A673 (cell line): Measurements from ENCODE around the gene PPP6R1. TPM values are rescaled to one million over a fixed set of nuclear protein-coding genes. Genes with fewer than 3 reads are reported as not detected.
"Not testable (repeated sequence)": the region's sequence is repeated elsewhere in the genome, so short reads cannot be mapped to it uniquely, and the experiment has no call there.

Source experiments
- BruUV-seq: library from RNA; stranded (reverse); fragments of 400-500 nt; replicated peaks from 2 replicates; lab custom pipeline; 2021; lab: Mats Ljungman, UMichigan
- CTCF ChIA-PET: fragments of 300-600 bp; sonication (Branson Sonifier 250); formaldehyde crosslinking; loops from one replicate; lab custom pipeline; 2022; ENCODE audit warnings: antibody characterized with exemption; lab: Charles Lee
- POLR2A ChIA-PET: fragments of 300-600 bp; sonication (Branson Sonifier 250); formaldehyde crosslinking; loops from one replicate; lab custom pipeline; 2022; ENCODE audit warnings: antibody characterized with exemption; ENCODE audit not compliant: low non-redundant PET; lab: Charles Lee
- DNase-seq: peaks from one replicate; pipeline ENCODE4 v3.0.0-alpha.2; 2015; ENCODE audit warnings: low spot score
- H3K27ac ChIP-seq: fragments of 200-600 bp; sonication (generic); 2 replicates; pipeline ENCODE4 v1.5.1; 2016; ENCODE audit warnings: mixed run types, low read depth, mild to moderate bottlenecking, mixed read lengths, antibody characterized with exemption, low read length; ENCODE audit not compliant: poor library complexity, severe bottlenecking
- H3K27me3 ChIP-seq: fragments of 200-600 bp; sonication (generic); replicated peaks from 2 replicates; pipeline ENCODE4 v1.6.1; 2017; ENCODE audit warnings: mixed run types, low read depth, mild to moderate bottlenecking, mixed read lengths, antibody characterized with exemption, low read length; ENCODE audit not compliant: insufficient read depth, poor library complexity
- H3K36me3 ChIP-seq: fragments of 200-600 bp; sonication (generic); 2 replicates; pipeline ENCODE4 v1.6.1; 2016; ENCODE audit warnings: mixed run types, mild to moderate bottlenecking, mixed read lengths, antibody characterized with exemption, low read length; ENCODE audit not compliant: insufficient read depth, poor library complexity, severe bottlenecking
- H3K4me1 ChIP-seq: fragments of 200-600 bp; sonication (generic); 2 replicates; pipeline ENCODE4 v1.6.1; 2017; ENCODE audit warnings: mixed run types, mild to moderate bottlenecking, mixed read lengths, antibody characterized with exemption, low read length; ENCODE audit not compliant: insufficient read depth, poor library complexity, severe bottlenecking
- H3K4me3 ChIP-seq: fragments of 200-600 bp; sonication (generic); 2 replicates; pipeline ENCODE4 v1.5.1; 2016; ENCODE audit warnings: low read depth, mixed run types, mild to moderate bottlenecking, mixed read lengths, low read length; ENCODE audit not compliant: poor library complexity, severe bottlenecking
- H3K9me3 ChIP-seq: fragments of 200-600 bp; sonication (generic); 2 replicates; pipeline ENCODE4 v1.6.1; 2016; ENCODE audit warnings: mixed run types, low read depth, mild to moderate bottlenecking, mixed read lengths, antibody characterized with exemption, low read length; ENCODE audit not compliant: poor library complexity, severe bottlenecking
- EZH2 ChIP-seq: fragments of 200-600 bp; sonication (generic); IDR thresholded peaks from 2 replicates; pipeline ENCODE4 v1.6.1; 2017; ENCODE audit warnings: borderline replicate concordance, low read depth, mild to moderate bottlenecking, mixed read lengths, antibody characterized with exemption, low read length; ENCODE audit not compliant: poor library complexity, severe bottlenecking
- intact Hi-C: fragments of 100-400 bp; cut with micrococcal nuclease; formaldehyde crosslinking; loops from one replicate; pipeline ENCODE4 v1.10.0; 2022; ENCODE audit not compliant: unreplicated experiment
- total RNA-seq: library from RNA; stranded (reverse); gene quantifications from 2 replicates; pipeline ENCODE4 v1.2.3, GENCODE V29; 2021
- TF ChIP-seq, protein P1 (sequence below): fragments of 300-800, 200-600 bp; sonication (generic); conservative IDR thresholded peaks from 2 replicates; pipeline ENCODE4 v1.5.1; 2017; ENCODE audit warnings: low read depth, mild to moderate bottlenecking, antibody characterized with exemption, low read length, moderate library complexity, mixed read lengths

PPP6R1 gene
- total RNA-seq, 1 experiment from 2014 or later, result 108 TPM

DNA sequence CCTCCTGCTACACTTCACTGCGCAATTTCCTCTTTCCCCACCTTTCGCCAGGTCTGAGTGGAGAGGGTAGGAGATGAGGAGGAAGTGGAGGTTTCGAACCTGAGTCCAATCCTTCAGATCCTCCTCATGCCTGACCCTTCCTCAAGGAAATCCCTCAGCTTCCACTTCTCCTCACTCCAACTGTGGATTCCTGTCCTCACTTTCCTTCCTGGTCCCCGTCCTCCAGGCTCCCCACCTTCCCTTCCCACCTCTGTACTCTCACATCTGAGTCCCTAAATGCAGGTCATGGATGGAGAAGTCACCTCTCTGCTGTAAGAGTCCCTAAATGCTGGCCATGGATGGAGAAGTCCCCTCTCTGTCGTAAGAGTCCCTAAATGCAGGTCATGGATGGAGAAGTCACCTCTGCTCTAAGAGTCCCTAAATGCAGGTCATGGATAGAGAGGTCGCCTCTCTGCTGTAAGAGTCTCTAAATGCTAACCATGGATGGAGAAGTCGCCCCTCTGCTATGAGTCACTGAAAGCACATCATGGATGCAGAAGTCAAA lies 33.3 kb downstream of the PPP6R1 start:
- intact Hi-C loops, result no loop called here
- no peak overlapping the region for H3K4me3 ChIP-seq
- no peaks in the 10 kb centered on the region for H3K36me3 ChIP-seq
- POLR2A ChIA-PET, result no interaction called here
- no peaks in the 10 kb centered on the region for H3K4me1 ChIP-seq
- no peaks in the 10 kb centered on the region for H3K27me3 ChIP-seq
- H3K27ac ChIP-seq, result no peak overlapping the region
- TF ChIP-seq, protein P1, sequence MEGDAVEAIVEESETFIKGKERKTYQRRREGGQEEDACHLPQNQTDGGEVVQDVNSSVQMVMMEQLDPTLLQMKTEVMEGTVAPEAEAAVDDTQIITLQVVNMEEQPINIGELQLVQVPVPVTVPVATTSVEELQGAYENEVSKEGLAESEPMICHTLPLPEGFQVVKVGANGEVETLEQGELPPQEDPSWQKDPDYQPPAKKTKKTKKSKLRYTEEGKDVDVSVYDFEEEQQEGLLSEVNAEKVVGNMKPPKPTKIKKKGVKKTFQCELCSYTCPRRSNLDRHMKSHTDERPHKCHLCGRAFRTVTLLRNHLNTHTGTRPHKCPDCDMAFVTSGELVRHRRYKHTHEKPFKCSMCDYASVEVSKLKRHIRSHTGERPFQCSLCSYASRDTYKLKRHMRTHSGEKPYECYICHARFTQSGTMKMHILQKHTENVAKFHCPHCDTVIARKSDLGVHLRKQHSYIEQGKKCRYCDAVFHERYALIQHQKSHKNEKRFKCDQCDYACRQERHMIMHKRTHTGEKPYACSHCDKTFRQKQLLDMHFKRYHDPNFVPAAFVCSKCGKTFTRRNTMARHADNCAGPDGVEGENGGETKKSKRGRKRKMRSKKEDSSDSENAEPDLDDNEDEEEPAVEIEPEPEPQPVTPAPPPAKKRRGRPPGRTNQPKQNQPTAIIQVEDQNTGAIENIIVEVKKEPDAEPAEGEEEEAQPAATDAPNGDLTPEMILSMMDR, result no peak
- TF ChIP-seq EZH2, result no peak
- no peaks in the 10 kb centered on the region for H3K9me3 ChIP-seq
- no peak for DNase-seq
- CTCF ChIA-PET, result no interaction called here
- BruUV-seq, result no TSS peak

DNA sequence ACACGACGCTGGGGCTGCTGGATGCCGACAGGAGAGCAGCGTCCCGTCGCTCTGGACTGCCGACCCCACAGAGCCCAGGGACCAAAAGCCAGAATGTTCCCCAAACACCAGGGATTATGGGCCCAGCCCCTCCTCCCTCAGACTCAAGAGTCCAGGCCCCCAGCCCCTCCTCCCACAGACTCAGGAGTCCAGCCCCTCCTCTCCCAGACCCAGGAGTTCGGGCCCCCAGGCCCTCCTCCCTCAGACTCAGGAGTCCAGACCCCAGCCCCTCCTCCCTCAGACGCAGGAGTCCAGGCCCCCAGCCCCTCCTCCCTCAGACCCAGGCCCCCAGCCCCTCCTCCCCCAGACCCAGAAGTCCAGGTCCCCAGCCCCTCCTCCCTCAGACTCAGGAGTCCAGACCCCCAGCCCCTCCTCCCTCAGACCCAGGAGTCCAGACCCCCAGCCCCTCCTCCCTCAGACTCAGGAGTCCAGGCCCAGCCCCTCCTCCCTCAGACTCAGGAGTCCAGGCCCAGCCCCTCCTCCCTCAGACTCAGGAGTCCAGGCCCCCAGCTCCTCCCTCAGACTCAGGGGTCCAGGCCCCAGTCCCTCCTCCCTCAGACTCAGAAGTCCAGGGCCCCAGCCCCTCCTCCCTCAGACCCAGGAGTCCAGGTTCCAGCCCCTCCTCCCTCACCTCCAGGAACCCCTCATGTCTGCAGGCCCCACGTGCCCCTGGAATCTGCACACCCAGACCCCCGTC lies 34.0 kb downstream of the PPP6R1 start:
- H3K27me3 ChIP-seq, H3K36me3 ChIP-seq, intact Hi-C loops, CTCF ChIA-PET, POLR2A ChIA-PET, BruUV-seq, H3K9me3 ChIP-seq, H3K27ac ChIP-seq, H3K4me3 ChIP-seq, DNase-seq, H3K4me1 ChIP-seq: not testable (repeated sequence)

DNA sequence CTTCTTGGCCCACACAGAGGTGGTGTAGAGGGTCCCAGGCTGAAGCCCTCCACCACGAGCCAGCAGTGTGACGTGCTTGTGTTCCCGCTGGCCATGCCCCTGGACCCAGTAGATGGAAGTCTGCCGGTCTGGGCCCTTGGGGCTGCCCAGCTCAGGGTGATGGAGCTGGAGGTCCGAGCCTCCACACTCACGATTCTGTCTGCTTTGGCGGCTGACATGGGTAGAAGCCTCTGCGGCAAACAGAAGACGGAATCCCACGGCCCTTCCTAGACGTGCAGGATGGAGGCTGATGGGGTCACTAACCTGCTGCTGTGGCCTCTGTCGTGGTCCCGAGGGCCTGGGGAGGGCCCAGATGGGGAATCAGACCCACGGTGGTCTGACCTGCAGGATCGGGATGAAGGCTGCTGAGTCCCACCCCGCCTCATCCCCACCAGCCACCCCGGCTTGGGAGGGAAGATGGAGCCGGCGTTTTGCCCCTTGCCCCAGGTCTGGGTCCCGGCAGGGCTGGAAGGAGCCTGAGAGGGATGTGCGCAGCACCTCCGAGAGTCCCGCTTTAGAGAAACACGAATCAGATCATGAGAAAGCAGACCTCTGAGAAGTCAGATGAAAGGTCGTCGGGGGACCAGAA lies 34.7 kb downstream of the PPP6R1 start:
- Histone ChIP-seq H3K9me3 (no peaks in the 10 kb centered on the region), H3K4me3 (no peak overlapping the region), H3K4me1 (no peaks in the 10 kb centered on the region), H3K27me3 (no peaks in the 10 kb centered on the region), H3K27ac (no peak overlapping the region), H3K36me3 (no peaks in the 10 kb centered on the region)
- BruUV-seq, result no TSS peak
- ChIA-PET POLR2A (no interaction called here), CTCF (no interaction called here)
- intact Hi-C loops, result no loop called here
- TF ChIP-seq, protein P1, result no peak
- TF ChIP-seq EZH2, result no peak
- no peak for DNase-seq
